NT2/D1 (cell line): ENCODE results near the gene SSC4D.

ENCODE experiments used
- YY1 ChIP-seq: IDR thresholded peaks from 2 replicates; pipeline ENCODE4 v1.6.1; 2011; ENCODE audit not compliant: insufficient read length, insufficient read depth
- ZNF274 ChIP-seq: IDR thresholded peaks from 2 replicates; pipeline ENCODE4 v1.6.1; 2011; ENCODE audit warnings: mild to moderate bottlenecking, low read depth, low read length

- TF ChIP-seq ZNF274, result no peak
- no peak for TF ChIP-seq YY1
Observed at GRCh38 chr7:76407718-76408117, 1.8 kb downstream of the SSC4D start.
